Panc1 (cell line): ENCODE results near the gene SLC1A2.

Experiments used
- CTCF ChIP-seq: fragments of 450-650 bp; IDR thresholded peaks from 2 replicates; pipeline ENCODE4 v1.5.1; 2017; ENCODE audit warnings: mild to moderate bottlenecking
- POLR2AphosphoS5 ChIP-seq: IDR thresholded peaks from 2 replicates; pipeline ENCODE4 v1.6.1; 2012; ENCODE audit warnings: mild to moderate bottlenecking, low read depth, low read length, moderate library complexity
- REST ChIP-seq, 2 experiments: IDR thresholded peaks; 2 replicates each; pipeline ENCODE4 v1.6.1; 2011 to 2012; ENCODE audit warnings: low read depth in 2 of 2, control low read depth in 1 of 2, low read length in 1 of 2, mild to moderate bottlenecking in 1 of 2, moderate library complexity in 1 of 2; ENCODE audit not compliant: insufficient read depth in 1 of 2
- SIN3A ChIP-seq: IDR thresholded peaks from 2 replicates; pipeline ENCODE4 v1.6.1; 2012; ENCODE audit warnings: low read depth, mild to moderate bottlenecking, low read length, moderate library complexity, borderline replicate concordance; ENCODE audit not compliant: insufficient read depth

- no peak for TF ChIP-seq CTCF
- no peak for TF ChIP-seq REST (IDR thresholded peaks at IDR 0.05; ENCODE audit: insufficient read depth in 1 of 2, low read depth in 2 of 2, low read length in 1 of 2)
- TF ChIP-seq POLR2AphosphoS5 = no peak
- TF ChIP-seq SIN3A = no peak
These were observed 141.5 kb downstream of the SLC1A2 start for GRCh38 chr11:35277827-35278226.
